ENCODE measurements around the gene PDE4B.

DNA sequence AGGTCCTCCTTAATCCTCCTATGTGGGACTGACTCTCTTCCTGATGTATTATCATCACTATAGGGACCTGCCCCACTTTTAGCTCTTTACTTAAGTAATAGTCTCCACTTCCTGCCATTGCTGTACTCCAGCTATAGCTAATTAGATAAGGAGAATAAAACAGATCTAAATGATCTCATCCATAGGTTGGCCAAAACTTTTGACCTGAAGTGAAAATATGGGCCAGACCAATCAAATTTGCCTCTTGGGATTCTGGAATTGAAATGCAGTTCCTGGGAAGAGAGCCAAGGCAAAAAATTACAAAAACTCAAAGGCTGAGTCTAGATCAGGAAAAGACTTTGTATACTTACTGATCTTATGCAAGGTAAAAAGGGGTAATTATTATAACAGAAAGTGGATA lies 36.1 kb upstream of the PDE4B start:
- no peak for TF ChIP-seq EZH2 (IDR thresholded peaks at IDR 0.05; ENCODE audit: low read length)
- TF ChIP-seq, protein P1, sequence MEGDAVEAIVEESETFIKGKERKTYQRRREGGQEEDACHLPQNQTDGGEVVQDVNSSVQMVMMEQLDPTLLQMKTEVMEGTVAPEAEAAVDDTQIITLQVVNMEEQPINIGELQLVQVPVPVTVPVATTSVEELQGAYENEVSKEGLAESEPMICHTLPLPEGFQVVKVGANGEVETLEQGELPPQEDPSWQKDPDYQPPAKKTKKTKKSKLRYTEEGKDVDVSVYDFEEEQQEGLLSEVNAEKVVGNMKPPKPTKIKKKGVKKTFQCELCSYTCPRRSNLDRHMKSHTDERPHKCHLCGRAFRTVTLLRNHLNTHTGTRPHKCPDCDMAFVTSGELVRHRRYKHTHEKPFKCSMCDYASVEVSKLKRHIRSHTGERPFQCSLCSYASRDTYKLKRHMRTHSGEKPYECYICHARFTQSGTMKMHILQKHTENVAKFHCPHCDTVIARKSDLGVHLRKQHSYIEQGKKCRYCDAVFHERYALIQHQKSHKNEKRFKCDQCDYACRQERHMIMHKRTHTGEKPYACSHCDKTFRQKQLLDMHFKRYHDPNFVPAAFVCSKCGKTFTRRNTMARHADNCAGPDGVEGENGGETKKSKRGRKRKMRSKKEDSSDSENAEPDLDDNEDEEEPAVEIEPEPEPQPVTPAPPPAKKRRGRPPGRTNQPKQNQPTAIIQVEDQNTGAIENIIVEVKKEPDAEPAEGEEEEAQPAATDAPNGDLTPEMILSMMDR (optimal IDR thresholded peaks at IDR 0.05 in 1 of 3, IDR thresholded peaks at IDR 0.05 in 1 of 3, conservative IDR thresholded peaks at IDR 0.05 in 1 of 3; ENCODE audit: extremely low read depth in 1 of 3, insufficient read depth in 2 of 3, low read length in 3 of 3) = no peak

Data from keratinocyte (primary cell).